Muscle layer of duodenum (tissue), 2 donors: ENCODE results near the gene ZDHHC1.

Experiments
- H3K27ac ChIP-seq: one replicate; pipeline ENCODE4 v1.7.0; 2013; ENCODE audit warnings: mild to moderate bottlenecking, low read length
- H3K27me3 ChIP-seq: one replicate; pipeline ENCODE4 v1.7.0; 2013; ENCODE audit warnings: low read depth, mild to moderate bottlenecking, control low read depth, low read length
- H3K36me3 ChIP-seq, 2 donors: one replicate each; pipeline ENCODE4 v1.7.0; 2013; ENCODE audit warnings: low read length in 2 of 2, control low read depth in 1 of 2, mild to moderate bottlenecking in 1 of 2; ENCODE audit not compliant: insufficient read depth in 2 of 2, control insufficient read depth in 1 of 2
- H3K4me1 ChIP-seq, 2 donors: one replicate each; pipeline ENCODE4 v1.7.0; 2013; ENCODE audit warnings: low read length in 2 of 2, mild to moderate bottlenecking in 2 of 2, control low read depth in 1 of 2, moderate library complexity in 1 of 2; ENCODE audit not compliant: insufficient read depth in 2 of 2, control insufficient read depth in 1 of 2
- H3K4me3 ChIP-seq, 2 donors: one replicate each; pipeline ENCODE4 v1.7.0; 2013; ENCODE audit warnings: low read length in 2 of 2, low read depth in 1 of 2, mild to moderate bottlenecking in 1 of 2
- H3K9me3 ChIP-seq, 2 donors: one replicate each; pipeline ENCODE4 v1.7.0; 2013; ENCODE audit warnings: low read length in 2 of 2, control low read depth in 1 of 2, mild to moderate bottlenecking in 1 of 2; ENCODE audit not compliant: control insufficient read depth in 1 of 2
- donor health status: healthy.

Gene ZDHHC1

GRCh38 chr16:67438824-67439393 is 22.6 kb upstream of the ZDHHC1 start:
- Histone ChIP-seq H3K4me3 (no peak overlapping the region), H3K27ac (no peak overlapping the region), H3K27me3 (no peaks in the 10 kb centered on the region), H3K4me1 (peaks cover 12 to 25% of the 10 kb centered on the region in 2 donors), H3K36me3 (peaks cover 41 to 53% of the 10 kb centered on the region in 2 donors), H3K9me3 (no peaks in the 10 kb centered on the region)

GRCh38 chr16:67438098-67438791 is 22.0 kb upstream of the ZDHHC1 start:
- Histone ChIP-seq H3K36me3 (peaks cover 39 to 49% of the 10 kb centered on the region in 2 donors), H3K27ac (no peak overlapping the region), H3K9me3 (no peaks in the 10 kb centered on the region), H3K4me1 (peaks cover 12 to 19% of the 10 kb centered on the region in 2 donors), H3K4me3 (no peak overlapping the region), H3K27me3 (no peaks in the 10 kb centered on the region)

DNA sequence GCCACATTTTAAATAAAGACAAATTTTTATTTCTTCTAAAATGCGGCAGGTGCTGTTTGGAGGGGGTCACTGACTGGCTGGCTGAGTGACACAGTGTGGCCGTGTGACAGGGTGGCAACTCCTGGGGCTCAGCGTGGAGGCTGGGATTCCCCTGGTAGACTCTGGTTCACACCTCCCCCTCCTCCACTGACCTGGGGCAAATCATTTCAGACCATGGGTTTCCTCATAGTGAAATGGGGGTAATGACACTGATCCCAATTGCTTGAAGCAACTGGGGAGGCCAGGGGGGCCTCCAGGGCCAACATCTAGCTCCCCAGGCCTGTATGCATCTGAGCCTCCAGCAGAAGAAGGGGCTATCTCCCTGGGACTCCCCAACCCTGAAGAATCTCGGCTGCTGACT is 21.2 kb upstream of the ZDHHC1 start:
- no peaks in the 10 kb centered on the region for H3K9me3 ChIP-seq
- no peaks in the 10 kb centered on the region for H3K27me3 ChIP-seq
- H3K27ac ChIP-seq: no peak overlapping the region
- peaks cover 31 to 43% of the 10 kb centered on the region in 2 donors for H3K36me3 ChIP-seq
- peaks cover 6 to 12% of the 10 kb centered on the region in 2 donors for H3K4me1 ChIP-seq
- no peak overlapping the region for H3K4me3 ChIP-seq

DNA sequence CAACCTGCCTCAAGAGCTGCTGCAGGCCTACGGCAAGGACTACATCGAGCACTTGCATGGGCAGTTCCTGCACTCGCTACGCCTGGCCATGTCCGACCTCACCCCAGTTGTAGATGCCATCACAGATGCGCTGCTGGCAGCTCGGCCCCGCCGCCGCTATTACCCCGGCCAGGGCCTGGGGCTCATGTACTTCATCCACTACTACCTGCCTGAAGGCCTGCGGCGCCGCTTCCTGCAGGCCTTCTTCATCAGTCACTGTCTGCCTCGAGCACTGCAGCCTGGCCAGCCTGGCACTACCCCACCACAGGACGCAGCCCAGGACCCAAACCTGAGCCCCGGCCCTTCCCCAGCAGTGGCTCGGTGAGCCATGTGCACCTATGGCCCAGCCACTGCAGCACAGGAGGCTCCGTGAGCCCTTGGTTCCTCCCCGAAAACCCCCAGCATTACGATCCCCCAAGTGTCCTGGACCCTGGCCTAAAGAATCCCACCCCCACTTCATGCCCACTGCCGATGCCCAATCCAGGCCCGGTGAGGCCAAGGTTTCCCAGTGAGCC is 20.4 kb upstream of the ZDHHC1 start:
- no peaks in the 10 kb centered on the region for H3K9me3 ChIP-seq

DNA sequence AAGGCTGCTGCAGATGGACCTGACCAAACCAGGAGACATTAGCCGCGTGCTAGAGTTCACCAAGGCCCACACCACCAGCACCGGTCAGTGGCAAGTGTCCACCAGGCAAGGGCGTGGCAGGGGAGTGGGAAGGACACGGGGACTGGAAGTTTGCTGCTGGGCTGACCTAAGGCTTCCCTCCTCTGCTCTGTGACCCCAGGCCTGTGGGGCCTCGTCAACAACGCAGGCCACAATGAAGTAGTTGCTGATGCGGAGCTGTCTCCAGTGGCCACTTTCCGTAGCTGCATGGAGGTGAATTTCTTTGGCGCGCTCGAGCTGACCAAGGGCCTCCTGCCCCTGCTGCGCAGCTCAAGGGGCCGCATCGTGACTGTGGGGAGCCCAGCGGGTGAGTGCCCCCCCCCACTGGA is 19.5 kb upstream of the ZDHHC1 start:
- H3K36me3 ChIP-seq: peaks cover 28 to 34% of the 10 kb centered on the region in 2 donors
- H3K4me1 ChIP-seq: peaks cover 0 to 7% of the 10 kb centered on the region in 2 donors
- no peak overlapping the region for H3K4me3 ChIP-seq
- H3K9me3 ChIP-seq: no peaks in the 10 kb centered on the region
- no peaks in the 10 kb centered on the region for H3K27me3 ChIP-seq
- no peak overlapping the region for H3K27ac ChIP-seq

More for the DNA sequence above, 20.4 kb upstream of the ZDHHC1 start:
- Histone ChIP-seq H3K4me1 (peaks cover 3 to 8% of the 10 kb centered on the region in 2 donors), H3K27ac (no peak overlapping the region), H3K27me3 (no peaks in the 10 kb centered on the region), H3K4me3 (no peak overlapping the region), H3K36me3 (peaks cover 30 to 43% of the 10 kb centered on the region in 2 donors)

GRCh38 chr16:67433131-67433719 is 16.9 kb upstream of the ZDHHC1 start:
- H3K27ac ChIP-seq: peak overlapping the region; percentile 56

GRCh38 chr16:67432506-67432890 is 16.2 kb upstream of the ZDHHC1 start:
- H3K27me3 ChIP-seq: no peaks in the 10 kb centered on the region
- no peak overlapping the region for H3K4me3 ChIP-seq
- peaks cover 0 to 21% of the 10 kb centered on the region in 2 donors for H3K4me1 ChIP-seq
- H3K9me3 ChIP-seq: no peaks in the 10 kb centered on the region
- H3K36me3 ChIP-seq: peaks cover 5 to 6% of the 10 kb centered on the region in 2 donors
- peak overlapping the region; percentile 56 for H3K27ac ChIP-seq

More at GRCh38 chr16:67433131-67433719, 16.9 kb upstream of the ZDHHC1 start:
- H3K27me3 ChIP-seq: no peaks in the 10 kb centered on the region
- peaks cover 11 to 13% of the 10 kb centered on the region in 2 donors for H3K36me3 ChIP-seq
- H3K4me3 ChIP-seq: no peak overlapping the region
- H3K9me3 ChIP-seq: no peaks in the 10 kb centered on the region
- peaks cover 0 to 19% of the 10 kb centered on the region in 2 donors for H3K4me1 ChIP-seq

DNA sequence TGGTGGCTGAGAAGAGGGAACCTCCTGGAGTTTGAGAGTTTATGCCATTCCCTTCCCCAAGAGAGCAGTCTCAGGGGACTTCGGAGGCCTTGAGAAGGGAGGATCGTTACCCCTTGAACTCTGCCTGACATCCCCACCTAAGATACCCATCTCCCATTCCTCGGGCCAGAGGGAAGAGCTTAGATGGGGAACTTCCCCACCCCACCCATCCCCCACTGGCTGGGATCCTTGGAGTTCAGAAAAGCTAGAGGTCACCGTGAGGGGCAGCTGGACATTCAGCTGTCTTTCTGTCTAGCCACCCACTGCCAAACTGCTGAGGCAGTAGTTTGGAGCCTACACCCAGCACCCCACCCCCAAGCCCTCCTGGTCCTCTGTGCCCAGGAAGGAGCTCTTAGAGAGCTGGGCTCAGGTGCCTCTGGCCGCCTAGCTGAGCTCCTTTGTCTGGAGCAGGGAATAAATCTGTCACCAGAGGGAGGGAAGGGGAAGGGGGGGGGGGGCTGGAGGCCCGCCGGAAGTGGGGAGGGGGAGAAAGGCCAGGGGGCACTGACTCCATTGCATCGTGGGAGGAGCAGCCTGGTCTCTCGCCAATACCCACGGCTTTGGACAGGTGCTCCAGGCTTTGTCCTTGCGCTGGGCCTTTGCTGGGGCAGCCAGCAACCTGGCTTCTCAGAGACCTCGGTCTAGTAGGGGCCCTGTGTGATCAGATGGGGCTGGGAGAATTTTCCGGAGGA is 15.7 kb upstream of the ZDHHC1 start:
- peaks cover 0 to 21% of the 10 kb centered on the region in 2 donors for H3K4me1 ChIP-seq
- H3K27ac ChIP-seq: peak overlapping the region; percentile 56
- H3K9me3 ChIP-seq: no peaks in the 10 kb centered on the region
- peaks cover 0 to under 1% of the 10 kb centered on the region in 2 donors for H3K36me3 ChIP-seq
- H3K27me3 ChIP-seq: no peaks in the 10 kb centered on the region
- H3K4me3 ChIP-seq: peak overlapping the region; percentile 49 to 54

DNA sequence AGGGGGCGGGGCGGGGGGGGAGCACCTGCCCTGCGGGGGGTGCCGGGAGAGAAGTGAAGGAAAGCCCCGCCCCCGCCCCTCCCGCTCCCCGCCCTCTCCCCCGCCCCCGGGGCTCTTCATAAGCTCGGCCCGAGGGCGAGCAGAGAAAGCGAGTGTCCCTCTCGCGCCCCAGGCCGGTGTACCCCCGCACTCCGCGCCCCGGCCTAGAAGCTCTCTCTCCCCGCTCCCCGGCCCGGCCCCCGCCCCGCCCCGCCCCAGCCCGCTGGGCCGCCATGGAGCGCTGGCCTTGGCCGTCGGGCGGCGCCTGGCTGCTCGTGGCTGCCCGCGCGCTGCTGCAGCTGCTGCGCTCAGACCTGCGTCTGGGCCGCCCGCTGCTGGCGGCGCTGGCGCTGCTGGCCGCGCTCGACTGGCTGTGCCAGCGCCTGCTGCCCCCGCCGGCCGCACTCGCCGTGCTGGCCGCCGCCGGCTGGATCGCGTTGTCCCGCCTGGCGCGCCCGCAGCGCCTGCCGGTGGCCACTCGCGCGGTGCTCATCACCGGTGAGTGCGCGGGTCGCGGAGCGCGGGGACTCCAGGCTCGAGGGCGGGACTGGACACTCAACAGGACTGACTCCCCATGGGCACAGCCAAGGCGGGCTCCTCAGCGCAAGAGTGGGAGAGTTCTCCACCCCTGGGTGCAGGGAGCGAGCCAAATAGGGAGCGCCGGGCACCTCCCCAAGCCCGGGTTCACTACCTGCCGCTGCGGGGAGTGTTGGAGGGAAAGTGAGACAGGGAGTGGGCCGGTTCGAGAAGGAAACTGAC is 14.9 kb upstream of the ZDHHC1 start, which contains the start of gene HSD11B2:
Gene HSD11B2, plus strand, starts transcription at position 145 of the 798 bp plus-strand sequence. Its CDS starts 128 bp downstream, at position 273.
- peak within 1 kb of the TSS; percentile 74 for H3K27ac ChIP-seq
- no peaks in the 10 kb centered on the region for H3K9me3 ChIP-seq
- H3K27me3 ChIP-seq: no peaks in the 10 kb centered on the region
- peak within 1 kb of the TSS; percentile 49 to 63 for H3K4me3 ChIP-seq
- H3K36me3 ChIP-seq: no peaks in the 10 kb centered on the region
- H3K4me1 ChIP-seq: peaks cover 0 to 21% of the 10 kb centered on the region in 2 donors

DNA sequence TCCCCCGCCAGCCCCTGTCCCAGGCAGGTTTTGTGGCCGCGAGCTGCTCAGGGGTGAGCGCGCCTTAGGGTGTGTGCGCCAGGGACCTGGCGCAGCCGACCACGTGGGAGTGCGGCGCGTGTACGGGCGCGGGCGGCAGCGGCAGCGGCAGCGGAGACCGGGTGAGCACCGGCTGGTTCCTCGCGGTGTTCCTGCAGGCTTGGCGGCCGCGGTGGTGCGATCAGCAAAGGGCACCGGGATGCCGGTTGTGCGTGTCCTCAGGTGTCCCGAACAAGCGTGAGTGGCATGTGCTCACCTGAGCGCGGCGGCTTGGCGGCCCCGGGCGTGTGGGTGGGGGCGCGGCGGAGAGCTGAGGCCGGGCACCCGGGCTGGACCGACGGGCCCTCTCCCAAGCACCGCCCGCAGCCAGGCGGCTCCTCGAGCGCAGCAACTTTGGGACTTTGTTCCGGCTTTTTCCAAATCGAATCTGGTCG is 14.3 kb upstream of the ZDHHC1 start:
- peak overlapping the region; percentile 74 for H3K27ac ChIP-seq
- H3K4me3 ChIP-seq: peak overlapping the region; percentile 37 to 63
- no peaks in the 10 kb centered on the region for H3K27me3 ChIP-seq
- no peaks in the 10 kb centered on the region for H3K9me3 ChIP-seq
- H3K4me1 ChIP-seq: peaks cover 0 to 21% of the 10 kb centered on the region in 2 donors
- no peaks in the 10 kb centered on the region for H3K36me3 ChIP-seq
